ENCODE data around the gene CYP26B1.

The CYP26B1 gene

DNA sequence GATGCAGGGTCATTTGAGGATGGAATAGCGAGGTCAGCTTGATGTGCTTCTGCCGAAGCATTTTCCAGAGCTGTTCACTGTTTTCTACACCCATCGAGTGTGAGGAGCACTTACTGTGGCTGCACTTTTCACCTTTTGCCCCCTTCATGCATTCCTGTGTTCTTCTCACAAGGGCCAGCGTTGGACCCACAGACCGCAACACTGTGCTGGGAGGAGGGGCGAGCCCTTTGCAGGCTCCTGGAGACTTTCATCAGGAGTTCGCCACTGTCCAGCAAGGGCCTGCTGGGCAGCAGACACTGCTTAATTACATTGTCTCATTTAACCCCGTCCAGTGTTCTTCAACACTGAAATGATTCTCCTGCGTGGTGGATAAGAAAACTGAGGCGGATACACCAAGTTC, 29.9 kb downstream of the CYP26B1 start:
- no peaks in the 10 kb centered on the region for H3K4me1 ChIP-seq (ENCODE audit: control insufficient read depth, insufficient read depth, low read length)
- 93 to 95% methylated on average over 10 of the region's 10 CpGs for WGBS, 2 experiments
- H3K27me3 ChIP-seq (ENCODE audit: control insufficient read depth, insufficient read depth, low read length, poor library complexity, severe bottlenecking) = no peaks in the 10 kb centered on the region
- H3K36me3 ChIP-seq (ENCODE audit: control insufficient read depth, insufficient read depth, low read length) = no peaks in the 10 kb centered on the region
- no peaks in the 10 kb centered on the region for H3K9me3 ChIP-seq (ENCODE audit: control insufficient read depth, low read length)
- no peak overlapping the region for H3K27ac ChIP-seq (ENCODE audit: insufficient read depth, low read depth, low read length, poor library complexity, severe bottlenecking)
- no peak overlapping the region for H3K4me3 ChIP-seq (ENCODE audit: insufficient read depth, low read depth, low read length)

GRCh38 chr2:72117029-72117428, 30.6 kb downstream of the CYP26B1 start:
- 93 to 95% methylated on average over 6 of the region's 6 CpGs for WGBS, 2 experiments

DNA sequence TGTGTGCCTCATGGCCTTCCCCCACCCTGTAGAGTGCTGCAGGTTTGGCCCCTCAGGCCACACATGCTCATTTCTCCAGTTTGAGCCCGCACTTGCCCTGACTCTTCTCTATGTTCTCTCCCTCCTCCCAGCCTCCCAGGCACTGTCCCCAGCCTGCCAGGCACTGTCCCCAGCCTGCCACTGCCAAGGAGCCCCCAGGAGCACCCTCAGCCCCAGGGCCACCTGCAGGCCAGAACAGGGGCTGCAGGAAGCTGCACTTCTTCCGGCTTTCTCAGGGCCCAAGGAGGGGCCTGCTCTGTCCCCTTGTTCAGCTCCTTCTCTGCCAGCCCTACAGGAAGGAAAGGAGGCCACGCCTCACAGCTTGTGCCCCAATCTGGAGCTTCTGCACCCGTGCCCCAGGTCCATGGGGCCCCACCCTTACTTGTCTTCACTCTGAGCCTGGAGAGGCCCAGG, 31.6 kb downstream of the CYP26B1 start:
- no peaks in the 10 kb centered on the region for H3K27me3 ChIP-seq (ENCODE audit: control insufficient read depth, insufficient read depth, low read length, poor library complexity, severe bottlenecking)
- H3K36me3 ChIP-seq (ENCODE audit: control insufficient read depth, insufficient read depth, low read length) = no peaks in the 10 kb centered on the region
- no peaks in the 10 kb centered on the region for H3K4me1 ChIP-seq (ENCODE audit: control insufficient read depth, insufficient read depth, low read length)
- WGBS, 2 experiments = 54 to 63% methylated on average over 4 of the region's 4 CpGs
- H3K27ac ChIP-seq (ENCODE audit: insufficient read depth, low read depth, low read length, poor library complexity, severe bottlenecking) = no peak overlapping the region
- no peaks in the 10 kb centered on the region for H3K9me3 ChIP-seq (ENCODE audit: control insufficient read depth, low read length)
- H3K4me3 ChIP-seq (ENCODE audit: insufficient read depth, low read depth, low read length) = no peak overlapping the region

More at GRCh38 chr2:72117029-72117428, 30.6 kb downstream of the CYP26B1 start:
- Histone ChIP-seq H3K4me3 (ENCODE audit: insufficient read depth, low read depth, low read length) (no peak overlapping the region), H3K4me1 (ENCODE audit: control insufficient read depth, insufficient read depth, low read length) (no peaks in the 10 kb centered on the region), H3K27ac (ENCODE audit: insufficient read depth, low read depth, low read length, poor library complexity, severe bottlenecking) (no peak overlapping the region), H3K9me3 (ENCODE audit: control insufficient read depth, low read length) (no peaks in the 10 kb centered on the region), H3K36me3 (ENCODE audit: control insufficient read depth, insufficient read depth, low read length) (no peaks in the 10 kb centered on the region), H3K27me3 (ENCODE audit: control insufficient read depth, insufficient read depth, low read length, poor library complexity, severe bottlenecking) (no peaks in the 10 kb centered on the region)

- Histone ChIP-seq H3K27ac (ENCODE audit: insufficient read depth, low read depth, low read length, poor library complexity, severe bottlenecking) (no peak overlapping the region), H3K9me3 (ENCODE audit: control insufficient read depth, low read length) (no peaks in the 10 kb centered on the region), H3K4me1 (ENCODE audit: control insufficient read depth, insufficient read depth, low read length) (no peaks in the 10 kb centered on the region), H3K4me3 (ENCODE audit: insufficient read depth, low read depth, low read length) (no peak overlapping the region), H3K36me3 (ENCODE audit: control insufficient read depth, insufficient read depth, low read length) (no peaks in the 10 kb centered on the region), H3K27me3 (ENCODE audit: control insufficient read depth, insufficient read depth, low read length, poor library complexity, severe bottlenecking) (no peaks in the 10 kb centered on the region)
- WGBS, 2 experiments = 74 to 80% methylated on average over 18 of the region's 18 CpGs
Observed at GRCh38 chr2:72115110-72116080, 32.3 kb downstream of the CYP26B1 start.

DNA sequence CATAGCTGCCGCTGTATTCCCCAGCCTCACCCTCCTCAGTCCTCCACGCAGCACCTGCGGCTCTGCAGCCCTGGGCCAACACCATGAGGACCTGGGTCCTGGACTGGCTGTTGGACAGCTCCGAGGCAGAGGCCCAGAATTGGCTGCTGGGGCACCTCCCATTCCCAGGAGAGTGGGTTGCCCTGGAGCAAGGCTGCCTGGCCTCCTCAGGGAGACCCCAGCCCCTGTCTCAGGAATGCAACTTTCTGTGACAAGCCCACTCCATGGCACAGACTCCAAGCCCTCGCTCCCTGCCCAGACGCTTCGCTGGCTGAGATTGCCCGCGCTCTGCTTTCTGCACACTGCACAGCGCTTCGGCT, 33.0 kb downstream of the CYP26B1 start:
- WGBS, 2 experiments = 92 to 94% methylated on average over 11 of the region's 11 CpGs
- no peak overlapping the region for H3K4me3 ChIP-seq (ENCODE audit: insufficient read depth, low read depth, low read length)
- no peak overlapping the region for H3K27ac ChIP-seq (ENCODE audit: insufficient read depth, low read depth, low read length, poor library complexity, severe bottlenecking)
- no peaks in the 10 kb centered on the region for H3K4me1 ChIP-seq (ENCODE audit: control insufficient read depth, insufficient read depth, low read length)
- no peaks in the 10 kb centered on the region for H3K36me3 ChIP-seq (ENCODE audit: control insufficient read depth, insufficient read depth, low read length)
- H3K27me3 ChIP-seq (ENCODE audit: control insufficient read depth, insufficient read depth, low read length, poor library complexity, severe bottlenecking) = no peaks in the 10 kb centered on the region
- H3K9me3 ChIP-seq (ENCODE audit: control insufficient read depth, low read length) = no peaks in the 10 kb centered on the region

GRCh38 chr2:72113847-72114692, 33.6 kb downstream of the CYP26B1 start:
- no peaks in the 10 kb centered on the region for H3K9me3 ChIP-seq (ENCODE audit: control insufficient read depth, low read length)
- no peak overlapping the region for H3K4me3 ChIP-seq (ENCODE audit: insufficient read depth, low read depth, low read length)
- no peaks in the 10 kb centered on the region for H3K27me3 ChIP-seq (ENCODE audit: control insufficient read depth, insufficient read depth, low read length, poor library complexity, severe bottlenecking)
- 91 to 92% methylated on average over 15 of the region's 15 CpGs for WGBS, 2 experiments
- no peak overlapping the region for H3K27ac ChIP-seq (ENCODE audit: insufficient read depth, low read depth, low read length, poor library complexity, severe bottlenecking)
- no peaks in the 10 kb centered on the region for H3K36me3 ChIP-seq (ENCODE audit: control insufficient read depth, insufficient read depth, low read length)
- H3K4me1 ChIP-seq (ENCODE audit: control insufficient read depth, insufficient read depth, low read length) = peaks cover 2% of the 10 kb centered on the region

DNA sequence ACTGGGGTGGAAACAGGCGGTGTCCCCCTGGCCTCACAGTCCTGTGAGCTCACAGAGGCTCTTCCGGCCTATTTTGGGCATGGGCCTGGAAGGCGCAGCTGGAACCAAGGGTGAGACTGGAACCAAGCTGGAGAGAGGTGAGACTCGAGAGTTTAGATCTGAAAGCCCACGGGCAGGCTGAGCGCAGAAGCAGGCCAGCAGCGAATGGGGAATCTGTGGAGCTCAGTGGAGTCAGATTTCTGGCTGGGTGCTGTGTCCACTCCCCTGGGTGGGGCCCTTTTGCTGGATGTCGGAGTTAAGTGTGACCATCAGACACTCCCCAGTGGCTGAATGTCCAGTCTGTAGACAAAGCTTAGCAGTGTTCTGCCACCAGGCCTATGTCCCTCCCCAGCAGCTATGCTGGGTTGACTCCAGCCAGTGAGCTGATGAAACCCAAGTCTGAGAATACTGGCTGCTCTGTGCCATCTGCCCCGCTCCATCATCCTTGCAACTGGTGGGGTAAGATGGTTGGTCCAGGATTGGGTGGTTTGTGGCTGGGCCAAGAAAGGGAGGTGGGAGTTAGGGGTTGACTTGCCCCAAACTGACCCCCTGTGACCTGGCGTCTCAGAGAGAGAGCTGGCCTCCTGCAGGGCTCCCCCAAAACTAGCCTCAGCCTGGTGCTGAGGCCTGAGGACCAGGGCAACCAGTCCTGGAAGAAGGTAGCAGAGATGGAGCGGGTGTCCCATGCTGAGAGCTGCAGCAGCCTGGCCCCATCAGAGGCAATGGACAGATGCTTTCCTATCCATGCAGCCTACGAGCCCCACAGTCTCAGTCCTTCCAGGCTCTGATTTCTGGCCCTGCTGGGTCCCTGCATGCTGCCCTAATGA, 34.4 kb downstream of the CYP26B1 start:
- H3K4me1 ChIP-seq (ENCODE audit: control insufficient read depth, insufficient read depth, low read length) = peaks cover 3% of the 10 kb centered on the region
- H3K27me3 ChIP-seq (ENCODE audit: control insufficient read depth, insufficient read depth, low read length, poor library complexity, severe bottlenecking) = no peaks in the 10 kb centered on the region
- no peaks in the 10 kb centered on the region for H3K36me3 ChIP-seq (ENCODE audit: control insufficient read depth, insufficient read depth, low read length)
- H3K27ac ChIP-seq (ENCODE audit: insufficient read depth, low read depth, low read length, poor library complexity, severe bottlenecking) = no peak overlapping the region
- no peaks in the 10 kb centered on the region for H3K9me3 ChIP-seq (ENCODE audit: control insufficient read depth, low read length)
- WGBS, 2 experiments = 93 to 94% methylated on average over 12 of the region's 12 CpGs
- H3K4me3 ChIP-seq (ENCODE audit: insufficient read depth, low read depth, low read length) = no peak overlapping the region

GRCh38 chr2:72112401-72112800, 35.3 kb downstream of the CYP26B1 start:
- no peaks in the 10 kb centered on the region for H3K36me3 ChIP-seq (ENCODE audit: control insufficient read depth, insufficient read depth, low read length)
- H3K9me3 ChIP-seq (ENCODE audit: control insufficient read depth, low read length) = no peaks in the 10 kb centered on the region
- peaks cover 3% of the 10 kb centered on the region for H3K4me1 ChIP-seq (ENCODE audit: control insufficient read depth, insufficient read depth, low read length)
- WGBS, 2 experiments = 95% methylated on average over 6 of the region's 6 CpGs
- H3K27ac ChIP-seq (ENCODE audit: insufficient read depth, low read depth, low read length, poor library complexity, severe bottlenecking) = no peak overlapping the region
- H3K27me3 ChIP-seq (ENCODE audit: control insufficient read depth, insufficient read depth, low read length, poor library complexity, severe bottlenecking) = no peaks in the 10 kb centered on the region
- no peak overlapping the region for H3K4me3 ChIP-seq (ENCODE audit: insufficient read depth, low read depth, low read length)

DNA sequence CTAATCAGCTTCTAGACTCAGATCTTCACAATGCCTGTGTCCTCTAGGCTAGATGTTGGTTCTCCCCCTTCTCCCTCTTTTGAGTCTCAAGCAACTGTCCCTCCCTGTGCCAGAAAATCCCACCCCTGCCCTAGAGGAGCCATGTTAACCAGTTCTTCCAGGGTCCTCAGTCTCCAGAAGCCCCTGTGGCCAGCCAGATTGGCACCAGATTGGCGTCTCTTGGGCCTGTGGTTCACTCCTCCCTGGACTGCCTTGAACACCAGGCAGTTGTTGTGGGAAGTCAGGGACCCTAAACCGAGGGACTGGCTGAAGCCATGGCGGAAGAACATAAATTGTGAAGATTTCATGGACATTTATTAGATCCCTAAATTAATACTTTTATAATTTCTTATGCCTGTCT, 36.6 kb downstream of the CYP26B1 start:
- WGBS, 2 experiments = 94% methylated on average over 3 of the region's 3 CpGs
- H3K27me3 ChIP-seq (ENCODE audit: control insufficient read depth, insufficient read depth, low read length, poor library complexity, severe bottlenecking) = no peaks in the 10 kb centered on the region
- no peak overlapping the region for H3K27ac ChIP-seq (ENCODE audit: insufficient read depth, low read depth, low read length, poor library complexity, severe bottlenecking)
- H3K9me3 ChIP-seq (ENCODE audit: control insufficient read depth, low read length) = no peaks in the 10 kb centered on the region
- H3K4me3 ChIP-seq (ENCODE audit: insufficient read depth, low read depth, low read length) = no peak overlapping the region
- no peaks in the 10 kb centered on the region for H3K36me3 ChIP-seq (ENCODE audit: control insufficient read depth, insufficient read depth, low read length)
- peaks cover 3% of the 10 kb centered on the region for H3K4me1 ChIP-seq (ENCODE audit: control insufficient read depth, insufficient read depth, low read length)
